HCT116 (cell line): ENCODE data around the gene SMTN. TPM values are rescaled to one million over a fixed set of nuclear protein-coding genes. Genes with fewer than 3 reads are reported as not detected.

Experiments
- ATAC-seq: fragments of 200-7000 bp; cut with Tn5 transposase; 2 replicates; pipeline ENCODE4 v1.9.1; 2020; ENCODE audit warnings: mild to moderate bottlenecking, moderate library complexity
- BruUV-seq: library from RNA; stranded (reverse); fragments of 400-500 nt; replicated peaks from 2 replicates; lab custom pipeline; 2021; lab: Mats Ljungman, UMichigan
- CTCF ChIA-PET: fragments of 300-600 bp; sonication (Branson Sonifier 250); formaldehyde crosslinking; loops from one replicate; lab custom pipeline; 2021; ENCODE audit warnings: antibody characterized with exemption; lab: Charles Lee
- POLR2A ChIA-PET: fragments of 300-600, 350-600 bp; sonication (Branson Sonifier 250); formaldehyde crosslinking; loops from one replicate; lab custom pipeline; 2021; ENCODE audit warnings: antibody characterized with exemption; lab: Charles Lee
- RAD21 ChIA-PET, 2 experiments: fragments of 300-600 bp; sonication (Branson Sonifier 250); formaldehyde crosslinking; loops; one replicate each; lab custom pipeline; 2023; ENCODE audit warnings: low total read pairs in 2 of 2; ENCODE audit not compliant: uncharacterized antibody in 2 of 2, unreplicated experiment in 2 of 2, low non-redundant PET in 1 of 2; lab: Charles Lee
- DNase-seq: peaks from one replicate; pipeline ENCODE4 v3.0.0-alpha.2; 2010; ENCODE audit warnings: low read depth, low spot score
- H2AFZ ChIP-seq: fragments of 200-600 bp; shearing (Covaris generic), sonication (generic); 2 replicates; pipeline ENCODE4 v1.6.1; 2017; ENCODE audit warnings: low read depth, mixed run types, mixed read lengths, antibody characterized with exemption, low read length; ENCODE audit not compliant: poor library complexity, severe bottlenecking
- H3K27ac ChIP-seq: 2 replicates; pipeline ENCODE4 v1.5.1; 2012; ENCODE audit warnings: low read depth, low read length
- H3K27me3 ChIP-seq: fragments of 200-600 bp; sonication (generic); 2 replicates; pipeline ENCODE4 v1.6.1; 2016; ENCODE audit warnings: mixed run types, low read length, mixed read lengths; ENCODE audit not compliant: insufficient read depth
- H3K36me3 ChIP-seq, 2 experiments: fragments of 200-500 bp in 1 of 2; fragments of 200-600 bp in 1 of 2; sonication (Bioruptor generic) in 1 of 2; sonication (generic) in 1 of 2; 2 replicates each; pipeline versions ENCODE4 v1.5.1 to v1.6.1; 2014 to 2016; ENCODE audit warnings: low read length in 2 of 2, inconsistent platforms in 1 of 2, mixed read lengths in 1 of 2, mixed run types in 1 of 2; ENCODE audit not compliant: insufficient read depth in 2 of 2, control insufficient read depth in 1 of 2
- H3K4me1 ChIP-seq, 2 experiments: fragments of 200-600 bp in 1 of 2; sonication (generic) in 1 of 2; 2 replicates each; pipeline versions ENCODE4 v1.5.1 to v1.6.1; 2012 to 2017; ENCODE audit warnings: low read length in 2 of 2, inconsistent platforms in 1 of 2, mild to moderate bottlenecking in 1 of 2, mixed read lengths in 1 of 2, mixed run types in 1 of 2, moderate library complexity in 1 of 2; ENCODE audit not compliant: insufficient read depth in 2 of 2, control insufficient read depth in 1 of 2
- H3K4me2 ChIP-seq: fragments of 200-600 bp; sonication (generic); 2 replicates; pipeline ENCODE4 v1.6.1; 2017; ENCODE audit warnings: mixed run types, low read length, mixed read lengths
- H3K4me3 ChIP-seq, 2 experiments: fragments of 200-600 bp in 1 of 2; sonication (generic) in 1 of 2; replicated peaks in 1 of 2; 2 replicates each; pipeline ENCODE4 v1.5.1; 2011 to 2016; ENCODE audit warnings: low read length in 2 of 2, control low read depth in 1 of 2, low read depth in 1 of 2, mild to moderate bottlenecking in 1 of 2, mixed read lengths in 1 of 2, mixed run types in 1 of 2
- H3K79me2 ChIP-seq: fragments of 200-600 bp; sonication (generic); 2 replicates; pipeline ENCODE4 v1.6.1; 2017; ENCODE audit warnings: mild to moderate bottlenecking, mixed run types, low read length, moderate library complexity, mixed read lengths; ENCODE audit not compliant: insufficient read depth
- H3K9ac ChIP-seq: fragments of 200-600 bp; sonication (generic); 2 replicates; pipeline ENCODE4 v1.6.1; 2016; ENCODE audit warnings: low read length, mixed read lengths
- H3K9me2 ChIP-seq: fragments of 200-600 bp; sonication (generic), shearing (Covaris generic); 2 replicates; pipeline ENCODE4 v1.6.1; 2017; ENCODE audit warnings: mixed run types, mild to moderate bottlenecking, moderate library complexity; ENCODE audit not compliant: insufficient read depth
- H3K9me3 ChIP-seq, 2 experiments: fragments of 200-500 bp in 1 of 2; fragments of 200-600 bp in 1 of 2; sonication (Bioruptor generic) in 1 of 2; sonication (generic) in 1 of 2; 2 replicates each; pipeline ENCODE4 v1.6.1; 2014 to 2017; ENCODE audit warnings: low read length in 2 of 2, mixed read lengths in 2 of 2, inconsistent platforms in 1 of 2, low read depth in 1 of 2, mild to moderate bottlenecking in 1 of 2, mixed run types in 1 of 2, moderate library complexity in 1 of 2; ENCODE audit not compliant: control insufficient read depth in 1 of 2, insufficient read depth in 1 of 2
- H4K20me1 ChIP-seq: fragments of 200-600 bp; sonication (generic), shearing (Covaris generic); 2 replicates; pipeline ENCODE4 v1.6.1; 2017; ENCODE audit warnings: mixed run types, mild to moderate bottlenecking, moderate library complexity; ENCODE audit not compliant: insufficient read depth
- ELF1 ChIP-seq: IDR thresholded peaks from 2 replicates; pipeline ENCODE4 v1.6.1; 2012; ENCODE audit warnings: low read depth, borderline replicate concordance
- JUND ChIP-seq: IDR thresholded peaks from 2 replicates; pipeline ENCODE4 v1.6.1; 2012
- POLR2AphosphoS5 ChIP-seq: IDR thresholded peaks from 2 replicates; pipeline ENCODE4 v1.6.1; 2011; ENCODE audit warnings: mild to moderate bottlenecking, low read depth, low read length, moderate library complexity
- SRF ChIP-seq: IDR thresholded peaks from 2 replicates; pipeline ENCODE4 v1.6.1; 2012; ENCODE audit warnings: low read depth
- ZFX ChIP-seq: fragments of 450-650 bp; IDR thresholded peaks from 2 replicates; pipeline ENCODE4 v1.6.1; 2017
- intact Hi-C: fragments of 100-400 bp; cut with micrococcal nuclease; formaldehyde crosslinking; loops from 2 replicates; pipeline ENCODE4 v1.10.0; 2022
- total RNA-seq: library from RNA; stranded (reverse); gene quantifications from one replicate; pipeline ENCODE4 v1.2.1, GENCODE V29; 2021; ENCODE audit not compliant: unreplicated experiment
- TF ChIP-seq, protein P1 (sequence below): IDR thresholded peaks from 2 replicates; pipeline ENCODE4 v1.6.1; 2011; ENCODE audit warnings: mild to moderate bottlenecking, low read length, moderate library complexity; ENCODE audit not compliant: insufficient replicate concordance; ENCODE audit errors: extremely low read depth
- TF ChIP-seq, protein P2 (sequence below): IDR thresholded peaks from 2 replicates; pipeline ENCODE4 v1.6.1; 2012; ENCODE audit warnings: low read depth

The SMTN gene
- total RNA-seq, 1 experiment from 2014 or later: 148 TPM

DNA sequence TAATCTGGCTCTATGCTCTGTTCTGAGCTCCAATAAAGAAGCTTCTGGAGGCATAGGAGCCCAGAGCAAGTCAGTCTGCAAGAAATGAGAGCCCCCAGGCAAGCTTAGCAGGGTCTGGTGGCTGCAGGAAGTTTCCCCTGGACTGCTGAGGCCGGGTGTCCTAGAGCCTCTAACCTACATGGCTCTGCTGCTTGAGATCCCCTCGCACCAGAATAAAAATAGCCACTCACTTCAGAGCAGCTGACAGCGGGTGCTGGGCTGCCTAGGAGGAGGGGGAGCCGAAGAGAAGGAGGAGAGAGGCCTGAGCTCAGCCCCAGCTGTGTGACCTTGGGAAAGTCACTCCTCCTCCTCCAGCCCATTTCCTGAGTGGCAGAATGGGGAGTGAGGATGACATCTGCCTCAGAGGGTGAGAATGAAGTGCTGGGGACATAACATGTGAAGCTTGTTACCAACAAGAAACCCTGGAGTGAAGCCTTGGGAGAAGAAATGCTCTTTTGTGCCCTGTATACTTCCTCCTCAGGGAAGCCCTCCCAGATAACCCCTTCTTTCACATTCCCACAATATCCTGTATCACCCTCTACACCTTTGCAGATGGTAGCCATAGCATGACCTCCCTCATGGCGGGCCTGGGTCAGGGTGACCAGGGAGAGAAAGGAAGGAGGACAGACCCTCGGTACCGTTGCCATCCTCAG lies 38.1 kb downstream of the SMTN start:
- H3K36me3 ChIP-seq: no peaks in the 10 kb centered on the region
- ChIA-PET POLR2A (no interaction called here), RAD21 (no interaction called here), CTCF (interaction anchor here (1.0 to 2.7 kb wide), 2 partner anchors 12 to 31 kb away, joined by 3 to 14 read pairs; partner anchors contain the start of gene SELENOM)
- no peak overlapping the region for H2AFZ ChIP-seq
- no peak overlapping the region for H3K4me3 ChIP-seq
- no peaks in the 10 kb centered on the region for H3K9me2 ChIP-seq
- H3K79me2 ChIP-seq: no peaks in the 10 kb centered on the region
- peaks cover 9 to 20% of the 10 kb centered on the region in 2 experiments for H3K4me1 ChIP-seq
- H3K9me3 ChIP-seq: no peaks in the 10 kb centered on the region
- H3K27ac ChIP-seq: no peak overlapping the region
- H3K27me3 ChIP-seq: no peaks in the 10 kb centered on the region
- no peak overlapping the region for H3K9ac ChIP-seq
- no peaks in the 10 kb centered on the region for H4K20me1 ChIP-seq
- BruUV-seq: no TSS peak
- DNase-seq (no peak), ATAC-seq (no peak)
- H3K4me2 ChIP-seq: no peak overlapping the region
- TF ChIP-seq POLR2AphosphoS5 (no peak), ZFX (no peak), JUND (no peak), ELF1 (no peak), SRF (no peak)
- TF ChIP-seq, protein P1, sequence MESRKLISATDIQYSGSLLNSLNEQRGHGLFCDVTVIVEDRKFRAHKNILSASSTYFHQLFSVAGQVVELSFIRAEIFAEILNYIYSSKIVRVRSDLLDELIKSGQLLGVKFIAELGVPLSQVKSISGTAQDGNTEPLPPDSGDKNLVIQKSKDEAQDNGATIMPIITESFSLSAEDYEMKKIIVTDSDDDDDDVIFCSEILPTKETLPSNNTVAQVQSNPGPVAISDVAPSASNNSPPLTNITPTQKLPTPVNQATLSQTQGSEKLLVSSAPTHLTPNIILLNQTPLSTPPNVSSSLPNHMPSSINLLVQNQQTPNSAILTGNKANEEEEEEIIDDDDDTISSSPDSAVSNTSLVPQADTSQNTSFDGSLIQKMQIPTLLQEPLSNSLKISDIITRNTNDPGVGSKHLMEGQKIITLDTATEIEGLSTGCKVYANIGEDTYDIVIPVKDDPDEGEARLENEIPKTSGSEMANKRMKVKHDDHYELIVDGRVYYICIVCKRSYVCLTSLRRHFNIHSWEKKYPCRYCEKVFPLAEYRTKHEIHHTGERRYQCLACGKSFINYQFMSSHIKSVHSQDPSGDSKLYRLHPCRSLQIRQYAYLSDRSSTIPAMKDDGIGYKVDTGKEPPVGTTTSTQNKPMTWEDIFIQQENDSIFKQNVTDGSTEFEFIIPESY: no peak
- TF ChIP-seq, protein P2, sequence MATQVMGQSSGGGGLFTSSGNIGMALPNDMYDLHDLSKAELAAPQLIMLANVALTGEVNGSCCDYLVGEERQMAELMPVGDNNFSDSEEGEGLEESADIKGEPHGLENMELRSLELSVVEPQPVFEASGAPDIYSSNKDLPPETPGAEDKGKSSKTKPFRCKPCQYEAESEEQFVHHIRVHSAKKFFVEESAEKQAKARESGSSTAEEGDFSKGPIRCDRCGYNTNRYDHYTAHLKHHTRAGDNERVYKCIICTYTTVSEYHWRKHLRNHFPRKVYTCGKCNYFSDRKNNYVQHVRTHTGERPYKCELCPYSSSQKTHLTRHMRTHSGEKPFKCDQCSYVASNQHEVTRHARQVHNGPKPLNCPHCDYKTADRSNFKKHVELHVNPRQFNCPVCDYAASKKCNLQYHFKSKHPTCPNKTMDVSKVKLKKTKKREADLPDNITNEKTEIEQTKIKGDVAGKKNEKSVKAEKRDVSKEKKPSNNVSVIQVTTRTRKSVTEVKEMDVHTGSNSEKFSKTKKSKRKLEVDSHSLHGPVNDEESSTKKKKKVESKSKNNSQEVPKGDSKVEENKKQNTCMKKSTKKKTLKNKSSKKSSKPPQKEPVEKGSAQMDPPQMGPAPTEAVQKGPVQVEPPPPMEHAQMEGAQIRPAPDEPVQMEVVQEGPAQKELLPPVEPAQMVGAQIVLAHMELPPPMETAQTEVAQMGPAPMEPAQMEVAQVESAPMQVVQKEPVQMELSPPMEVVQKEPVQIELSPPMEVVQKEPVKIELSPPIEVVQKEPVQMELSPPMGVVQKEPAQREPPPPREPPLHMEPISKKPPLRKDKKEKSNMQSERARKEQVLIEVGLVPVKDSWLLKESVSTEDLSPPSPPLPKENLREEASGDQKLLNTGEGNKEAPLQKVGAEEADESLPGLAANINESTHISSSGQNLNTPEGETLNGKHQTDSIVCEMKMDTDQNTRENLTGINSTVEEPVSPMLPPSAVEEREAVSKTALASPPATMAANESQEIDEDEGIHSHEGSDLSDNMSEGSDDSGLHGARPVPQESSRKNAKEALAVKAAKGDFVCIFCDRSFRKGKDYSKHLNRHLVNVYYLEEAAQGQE: no peak
- intact Hi-C loops: no loop called here
